ENCODE measurements around the gene REST. TPM values are rescaled to one million over a fixed set of nuclear protein-coding genes. Genes with fewer than 3 reads are reported as not detected.
"Not testable (repeated sequence)": the region's sequence is repeated elsewhere in the genome, so short reads cannot be mapped to it uniquely, and the experiment has no call there.

REST gene, protein sequence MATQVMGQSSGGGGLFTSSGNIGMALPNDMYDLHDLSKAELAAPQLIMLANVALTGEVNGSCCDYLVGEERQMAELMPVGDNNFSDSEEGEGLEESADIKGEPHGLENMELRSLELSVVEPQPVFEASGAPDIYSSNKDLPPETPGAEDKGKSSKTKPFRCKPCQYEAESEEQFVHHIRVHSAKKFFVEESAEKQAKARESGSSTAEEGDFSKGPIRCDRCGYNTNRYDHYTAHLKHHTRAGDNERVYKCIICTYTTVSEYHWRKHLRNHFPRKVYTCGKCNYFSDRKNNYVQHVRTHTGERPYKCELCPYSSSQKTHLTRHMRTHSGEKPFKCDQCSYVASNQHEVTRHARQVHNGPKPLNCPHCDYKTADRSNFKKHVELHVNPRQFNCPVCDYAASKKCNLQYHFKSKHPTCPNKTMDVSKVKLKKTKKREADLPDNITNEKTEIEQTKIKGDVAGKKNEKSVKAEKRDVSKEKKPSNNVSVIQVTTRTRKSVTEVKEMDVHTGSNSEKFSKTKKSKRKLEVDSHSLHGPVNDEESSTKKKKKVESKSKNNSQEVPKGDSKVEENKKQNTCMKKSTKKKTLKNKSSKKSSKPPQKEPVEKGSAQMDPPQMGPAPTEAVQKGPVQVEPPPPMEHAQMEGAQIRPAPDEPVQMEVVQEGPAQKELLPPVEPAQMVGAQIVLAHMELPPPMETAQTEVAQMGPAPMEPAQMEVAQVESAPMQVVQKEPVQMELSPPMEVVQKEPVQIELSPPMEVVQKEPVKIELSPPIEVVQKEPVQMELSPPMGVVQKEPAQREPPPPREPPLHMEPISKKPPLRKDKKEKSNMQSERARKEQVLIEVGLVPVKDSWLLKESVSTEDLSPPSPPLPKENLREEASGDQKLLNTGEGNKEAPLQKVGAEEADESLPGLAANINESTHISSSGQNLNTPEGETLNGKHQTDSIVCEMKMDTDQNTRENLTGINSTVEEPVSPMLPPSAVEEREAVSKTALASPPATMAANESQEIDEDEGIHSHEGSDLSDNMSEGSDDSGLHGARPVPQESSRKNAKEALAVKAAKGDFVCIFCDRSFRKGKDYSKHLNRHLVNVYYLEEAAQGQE
- 49.7 and 55.4 TPM in 2 replicates for total RNA-seq (2014; rRNA removed; shearing (Covaris generic))

DNA sequence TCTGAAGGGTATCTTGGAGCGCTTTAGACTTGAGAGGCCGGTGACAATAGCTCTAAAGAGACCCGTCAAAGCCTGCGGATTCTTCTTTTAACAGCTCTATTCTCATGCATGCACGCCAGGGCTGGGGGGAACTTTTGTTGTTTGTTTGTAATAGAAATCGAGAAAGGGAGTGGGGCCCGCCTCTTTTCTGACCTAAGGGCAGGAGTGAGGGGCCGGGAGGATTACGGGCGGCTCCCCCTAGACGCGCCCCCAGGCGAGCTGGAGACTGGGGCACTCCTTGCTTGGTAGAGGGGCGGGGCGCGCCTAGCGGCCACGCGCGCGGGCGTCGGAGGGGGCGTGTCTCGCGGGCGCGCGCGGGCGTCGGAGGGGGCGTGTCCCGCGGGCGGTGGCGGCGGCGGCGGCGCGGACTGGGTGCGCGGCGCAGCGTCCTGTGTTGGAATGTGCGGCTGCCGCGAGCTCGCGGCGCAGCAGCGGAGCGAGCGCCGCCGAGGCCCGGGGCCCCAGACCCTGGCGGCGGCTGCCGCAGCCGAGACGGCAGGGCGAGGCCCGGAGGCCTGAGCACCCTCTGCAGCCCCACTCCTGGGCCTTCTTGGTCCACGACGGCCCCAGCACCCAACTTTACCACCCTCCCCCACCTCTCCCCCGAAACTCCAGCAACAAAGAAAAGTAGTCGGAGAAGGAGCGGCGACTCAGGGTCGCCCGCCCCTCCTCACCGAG lies at the start of gene REST:
Gene REST (plus strand): TSS at position 412 of the 717 bp plus-strand sequence. CDS start 2,739 bp downstream, outside the sequence.
- no peaks in the 10 kb centered on the region for H3K27me3 ChIP-seq
- peaks cover 10% of the 10 kb centered on the region for H3K36me3 ChIP-seq
- H3K27ac ChIP-seq: peak within 1 kb of the TSS; percentile 82
- H3K4me3 ChIP-seq: peak within 1 kb of the TSS; percentile 94
- H3K9me3 ChIP-seq (replicated peaks): no peaks in the 10 kb centered on the region
- DNase-seq: peak; percentile 74 to 81
- no peaks in the 10 kb centered on the region; the same call in 1 of the 2 replicates for H3K4me1 ChIP-seq

DNA sequence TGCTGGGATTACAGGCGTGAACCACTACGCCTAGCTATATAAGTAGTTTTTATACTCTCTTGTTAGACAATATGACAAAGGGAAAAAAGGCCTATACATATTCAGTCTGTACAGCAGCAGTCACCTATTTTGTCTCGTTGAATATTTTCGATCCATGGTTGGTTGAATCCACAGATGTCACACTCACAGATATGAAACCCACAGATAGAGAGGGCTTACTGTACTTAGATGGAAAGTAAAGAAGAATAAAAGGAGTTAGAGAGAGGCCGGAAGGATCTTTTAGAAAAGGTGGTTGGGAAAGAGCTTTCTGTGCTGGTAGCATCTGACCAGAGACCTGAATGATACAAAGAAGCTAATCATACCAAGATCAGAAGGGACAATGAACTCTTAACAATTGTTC lies 47.9 kb upstream of the REST start:
- Histone ChIP-seq H3K9me3 (replicated peaks) (no peaks in the 10 kb centered on the region), H3K36me3 (no peaks in the 10 kb centered on the region), H3K4me3 (no peak overlapping the region), H3K4me1 (no peaks in the 10 kb centered on the region), H3K27me3 (no peaks in the 10 kb centered on the region; the same call in 1 of the 2 replicates), H3K27ac (no peak overlapping the region)
- no peak for DNase-seq

DNA sequence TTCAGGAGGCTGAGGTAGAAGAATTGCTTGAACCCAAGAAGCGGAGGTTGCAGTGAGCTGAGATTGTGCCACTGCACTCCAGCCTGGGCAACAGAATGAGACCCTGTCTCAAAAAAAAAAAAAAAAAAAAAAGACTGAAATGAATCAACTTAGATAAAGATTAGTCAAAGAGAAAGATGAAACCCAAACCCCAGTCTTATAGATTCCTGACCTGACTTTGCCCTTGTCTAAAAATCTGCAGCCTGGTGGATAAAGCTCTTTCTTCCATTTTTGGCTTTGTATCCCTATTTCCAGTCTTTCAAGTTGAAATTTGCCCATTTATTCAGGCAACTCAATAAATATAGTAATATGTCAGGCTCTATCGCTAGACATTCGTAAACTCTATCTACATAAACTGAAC lies 46.9 kb upstream of the REST start:
- no peak for DNase-seq
- Histone ChIP-seq H3K36me3 (no peaks in the 10 kb centered on the region), H3K27me3 (no peaks in the 10 kb centered on the region; the same call in 1 of the 2 replicates), H3K27ac (no peak overlapping the region), H3K4me1 (no peaks in the 10 kb centered on the region), H3K4me3 (no peak overlapping the region), H3K9me3 (replicated peaks) (no peaks in the 10 kb centered on the region)

- Histone ChIP-seq H3K27ac (no peak overlapping the region), H3K4me3 (no peak overlapping the region), H3K36me3 (no peaks in the 10 kb centered on the region), H3K9me3 (replicated peaks) (no peaks in the 10 kb centered on the region), H3K4me1 (no peaks in the 10 kb centered on the region), H3K27me3 (no peaks in the 10 kb centered on the region; the same call in 1 of the 2 replicates)
- peak in 1 of 2 experiments; percentile 25 for DNase-seq
Measured at GRCh38 chr4:56861360-56861759, 46.3 kb upstream of the REST start.

DNA sequence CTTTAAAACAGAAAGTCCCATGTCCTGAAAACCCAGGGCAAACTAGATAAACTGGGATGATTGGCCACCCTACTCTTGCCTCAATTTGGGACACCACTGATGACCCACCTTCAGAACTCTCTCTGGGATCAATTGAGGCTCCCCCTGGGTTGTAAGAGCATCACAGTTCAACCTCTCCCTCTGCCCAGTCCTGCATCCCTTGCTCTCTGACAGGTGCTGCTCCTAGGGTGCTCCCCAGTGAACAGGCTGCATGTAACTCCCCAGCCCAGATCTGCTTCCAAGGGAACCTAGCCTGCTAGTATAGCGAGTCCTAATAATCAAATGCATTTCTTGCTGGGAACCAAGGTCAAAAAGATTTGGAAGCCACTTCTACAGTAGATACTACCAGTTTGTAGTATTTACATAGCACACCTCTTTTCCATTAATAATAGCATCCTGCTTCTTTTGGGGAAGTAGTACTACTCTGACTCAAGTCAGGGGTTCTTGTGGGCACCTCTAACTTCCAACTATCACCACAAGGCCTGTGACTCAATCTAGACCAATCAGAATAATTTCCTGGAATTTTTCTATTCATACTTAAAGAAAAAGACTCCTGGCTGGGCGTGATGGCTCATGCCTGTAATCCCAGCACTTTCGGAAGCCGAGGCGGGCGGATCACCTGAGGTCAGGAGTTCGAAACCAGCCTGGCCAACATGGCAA lies 44.1 kb upstream of the REST start:
- no peak for DNase-seq
- Histone ChIP-seq H3K36me3 (no peaks in the 10 kb centered on the region), H3K27ac (no peak overlapping the region), H3K9me3 (replicated peaks) (no peaks in the 10 kb centered on the region), H3K4me1 (no peaks in the 10 kb centered on the region), H3K27me3 (no peaks in the 10 kb centered on the region), H3K4me3 (no peak overlapping the region)

- Histone ChIP-seq H3K36me3 (no peaks in the 10 kb centered on the region), H3K27ac (peak overlapping the region; percentile 92), H3K9me3 (replicated peaks) (no peaks in the 10 kb centered on the region), H3K4me3 (peak overlapping the region; percentile 57), H3K4me1 (peaks cover 14% of the 10 kb centered on the region), H3K27me3 (no peaks in the 10 kb centered on the region)
- DNase-seq: no peak
Measured at GRCh38 chr4:56870946-56871345, 36.8 kb upstream of the REST start.

DNA sequence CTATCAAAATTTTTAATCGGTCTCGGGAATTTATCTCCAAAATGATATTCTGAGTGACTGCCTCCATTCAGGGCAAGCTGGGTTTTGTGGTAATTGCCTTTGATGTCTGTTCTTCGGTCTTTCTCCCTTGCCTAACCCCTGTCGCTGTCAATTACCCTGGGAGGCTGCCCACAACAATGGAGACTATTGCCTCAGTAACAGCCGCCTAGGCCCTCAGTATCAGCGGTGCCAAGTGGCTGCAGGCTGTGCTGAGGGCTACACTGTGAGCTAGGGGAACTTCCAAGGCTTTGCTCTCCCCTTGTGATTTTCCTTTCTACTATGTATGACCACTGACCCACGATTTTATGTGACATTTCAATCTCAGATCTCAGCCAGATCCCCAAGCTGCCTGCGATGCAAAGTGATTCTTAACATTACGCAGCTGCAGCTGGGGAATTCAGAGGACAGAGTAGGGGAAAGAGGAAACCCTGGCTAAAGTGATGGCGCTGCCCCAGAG lies 36.3 kb upstream of the REST start:
- DNase-seq: peak; percentile 97 to 99
- Histone ChIP-seq H3K27me3 (no peaks in the 10 kb centered on the region), H3K36me3 (no peaks in the 10 kb centered on the region), H3K9me3 (replicated peaks) (no peaks in the 10 kb centered on the region), H3K27ac (peak overlapping the region; percentile 92), H3K4me3 (peak overlapping the region; percentile 57), H3K4me1 (peaks cover 14% of the 10 kb centered on the region)

DNA sequence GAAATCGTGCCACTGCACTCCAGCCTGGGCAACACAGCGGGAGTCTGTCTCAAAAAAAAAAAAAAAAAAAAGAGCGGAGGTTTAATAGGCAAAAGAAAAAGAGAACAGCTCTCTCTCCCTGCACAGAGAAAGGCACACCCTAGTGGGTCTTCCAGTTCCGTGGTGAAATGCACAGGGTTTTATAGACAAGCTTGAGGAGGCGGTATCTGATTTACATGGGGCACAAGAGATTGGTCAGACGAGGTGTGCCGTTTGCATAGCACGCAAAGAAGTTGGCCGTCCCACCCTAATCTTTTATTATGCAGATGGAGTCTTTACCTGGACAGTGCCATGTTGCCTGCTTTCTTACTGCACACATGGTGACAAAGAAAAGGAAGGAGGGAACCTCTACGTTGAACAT lies 33.5 kb upstream of the REST start:
- Histone ChIP-seq H3K4me1 (peaks cover 14% of the 10 kb centered on the region), H3K4me3 (no peak overlapping the region), H3K27ac (no peak overlapping the region), H3K36me3 (no peaks in the 10 kb centered on the region), H3K27me3 (no peaks in the 10 kb centered on the region), H3K9me3 (replicated peaks) (no peaks in the 10 kb centered on the region)
- no peak for DNase-seq

DNA sequence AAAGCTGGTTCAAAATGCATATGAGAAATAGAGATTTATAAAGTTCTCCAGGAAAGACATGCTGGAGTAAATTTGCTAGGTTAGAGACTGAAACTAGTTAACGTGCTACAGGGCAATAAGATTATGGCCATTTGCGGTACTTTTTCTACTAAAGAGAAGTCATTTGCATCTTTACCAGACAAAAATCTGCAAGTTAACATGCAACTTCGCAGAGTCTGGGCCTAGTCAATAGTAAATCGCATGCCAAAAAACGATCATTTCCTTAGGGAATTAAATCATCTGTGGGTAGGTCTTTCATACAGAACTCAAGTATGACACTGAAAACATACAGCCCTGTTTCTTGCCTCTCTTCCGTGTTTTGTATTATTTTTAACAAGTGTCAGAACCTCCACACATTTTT lies 32.8 kb upstream of the REST start:
- H3K27me3 ChIP-seq: no peaks in the 10 kb centered on the region
- 0 out of 2 replicates have a peak, but pooled peaks cover under 1% of the 10 kb centered on the region for H3K9me3 ChIP-seq (replicated peaks)
- DNase-seq: no peak
- H3K36me3 ChIP-seq: no peaks in the 10 kb centered on the region
- peaks cover 14% of the 10 kb centered on the region for H3K4me1 ChIP-seq
- H3K4me3 ChIP-seq: no peak overlapping the region
- no peak overlapping the region for H3K27ac ChIP-seq

DNA sequence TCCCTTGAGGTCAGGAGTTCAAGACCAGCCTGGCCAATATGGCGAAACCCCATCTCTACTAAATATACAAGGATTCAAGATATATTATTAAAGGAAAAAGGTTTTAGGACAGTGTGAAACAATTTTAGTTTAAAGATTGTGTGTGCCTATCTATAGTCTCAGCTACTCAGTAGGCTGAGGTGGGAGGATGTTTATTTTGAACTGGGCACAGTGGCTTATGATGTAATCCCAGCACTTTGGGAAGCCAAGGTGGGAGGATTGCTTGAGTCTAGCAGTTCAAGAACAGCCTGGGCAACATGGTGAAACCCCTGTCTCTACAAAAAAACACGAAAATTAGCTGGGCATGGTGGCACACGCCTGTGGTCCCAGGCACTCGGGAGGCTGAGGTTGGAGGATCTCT lies 31.4 kb upstream of the REST start:
- 0 out of 2 replicates have a peak, but pooled peaks cover 2% of the 10 kb centered on the region for H3K9me3 ChIP-seq (replicated peaks)
- no peaks in the 10 kb centered on the region for H3K27me3 ChIP-seq
- no peak overlapping the region for H3K27ac ChIP-seq
- DNase-seq: no peak
- peaks cover 11% of the 10 kb centered on the region for H3K4me1 ChIP-seq
- H3K36me3 ChIP-seq: no peaks in the 10 kb centered on the region
- H3K4me3 ChIP-seq: no peak overlapping the region

DNA sequence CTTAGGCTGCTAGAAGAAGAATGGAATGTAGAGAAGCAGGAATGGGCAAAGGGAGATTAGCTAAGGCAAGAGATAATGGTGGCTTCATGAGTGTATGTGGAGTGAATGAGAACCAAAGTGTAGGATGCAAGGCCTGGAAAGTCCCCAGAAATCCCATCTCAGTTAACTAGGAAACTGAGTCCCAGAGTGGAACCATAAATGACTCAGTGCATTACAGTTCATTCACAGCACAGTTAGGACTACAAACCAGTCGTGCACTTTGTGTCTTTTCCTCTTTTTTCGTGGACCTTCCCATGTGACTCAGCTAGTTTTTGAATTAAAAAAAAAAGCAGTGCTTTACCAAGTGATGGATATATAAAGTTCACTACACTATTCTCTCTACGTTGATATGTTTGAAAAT lies 27.7 kb upstream of the REST start:
- Histone ChIP-seq H3K4me3 (no peak overlapping the region), H3K27me3 (no peaks in the 10 kb centered on the region), H3K4me1 (no peaks in the 10 kb centered on the region), H3K9me3 (replicated peaks) (0 out of 2 replicates have a peak, but pooled peaks cover 2% of the 10 kb centered on the region), H3K27ac (no peak overlapping the region), H3K36me3 (no peaks in the 10 kb centered on the region)
- DNase-seq: no peak

DNA sequence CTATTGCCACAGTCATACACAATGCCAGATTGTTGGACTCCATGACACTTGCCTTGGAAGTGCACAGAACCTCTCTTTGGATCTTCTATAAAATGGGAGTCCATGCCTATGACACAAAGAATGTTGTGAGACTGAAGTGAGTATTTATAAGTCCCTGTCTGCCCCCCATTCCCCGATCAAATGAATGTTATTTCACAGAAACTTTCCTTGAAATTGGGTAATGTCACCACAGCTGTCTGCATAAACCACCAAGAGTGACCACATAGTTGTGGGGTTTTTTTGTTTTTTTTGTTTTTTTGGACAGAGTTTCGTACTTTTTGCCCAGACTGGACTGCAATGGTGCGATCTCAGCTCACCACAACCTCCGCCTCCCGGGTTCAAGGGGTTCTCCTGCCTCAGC lies 27.1 kb upstream of the REST start:
- Histone ChIP-seq H3K9me3 (replicated peaks) (0 out of 2 replicates have a peak, but pooled peaks cover 2% of the 10 kb centered on the region), H3K36me3 (no peaks in the 10 kb centered on the region), H3K27me3 (no peaks in the 10 kb centered on the region), H3K27ac (no peak overlapping the region), H3K4me1 (no peaks in the 10 kb centered on the region), H3K4me3 (no peak overlapping the region)
- DNase-seq: no peak

DNA sequence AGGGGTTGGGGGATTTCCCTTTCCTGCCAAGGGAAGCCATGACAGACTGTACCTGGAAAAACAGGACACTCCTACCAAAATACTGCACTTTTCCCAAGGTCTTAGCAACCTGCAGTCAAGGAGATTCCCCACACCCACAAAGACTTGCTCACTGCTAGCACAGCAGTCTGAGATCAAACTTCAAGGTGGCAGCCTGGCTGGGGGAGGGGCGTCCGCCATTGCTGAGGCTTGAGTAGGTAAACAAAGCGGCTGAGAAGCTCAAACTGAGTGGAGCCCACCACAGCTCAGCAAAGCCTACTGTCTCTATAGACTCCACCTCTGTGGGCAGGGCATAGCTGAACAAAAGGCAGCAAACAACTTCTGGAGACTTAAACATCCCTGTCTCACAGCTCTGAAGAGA lies 23.2 kb upstream of the REST start:
- H3K9me3 ChIP-seq (replicated peaks); DNase-seq; H3K36me3 ChIP-seq; H3K4me3 ChIP-seq; H3K27ac ChIP-seq; H3K4me1 ChIP-seq; H3K27me3 ChIP-seq: not testable (repeated sequence)
